Lower leg skin (tissue), 3 donors: ENCODE results near the gene AP1G1.

Experiments used
- POLR2A ChIP-seq, 2 donors: fragments of 450-650 bp; IDR thresholded peaks; one replicate each; pipeline ENCODE4 v1.6.1; 2016 to 2017; ENCODE audit warnings: antibody characterized with exemption in 2 of 2, mild to moderate bottlenecking in 1 of 2, moderate library complexity in 1 of 2
- TF ChIP-seq, protein P1 (sequence below), 3 donors: fragments of 450-650 bp; IDR thresholded peaks; one replicate each; pipeline ENCODE4 v1.5.1; 2016; ENCODE audit warnings: antibody characterized with exemption in 3 of 3, mild to moderate bottlenecking in 3 of 3, moderate library complexity in 2 of 3

GRCh38 chr16:71726476-71727315, 81.9 kb downstream of the AP1G1 start:
- TF ChIP-seq, protein P1, sequence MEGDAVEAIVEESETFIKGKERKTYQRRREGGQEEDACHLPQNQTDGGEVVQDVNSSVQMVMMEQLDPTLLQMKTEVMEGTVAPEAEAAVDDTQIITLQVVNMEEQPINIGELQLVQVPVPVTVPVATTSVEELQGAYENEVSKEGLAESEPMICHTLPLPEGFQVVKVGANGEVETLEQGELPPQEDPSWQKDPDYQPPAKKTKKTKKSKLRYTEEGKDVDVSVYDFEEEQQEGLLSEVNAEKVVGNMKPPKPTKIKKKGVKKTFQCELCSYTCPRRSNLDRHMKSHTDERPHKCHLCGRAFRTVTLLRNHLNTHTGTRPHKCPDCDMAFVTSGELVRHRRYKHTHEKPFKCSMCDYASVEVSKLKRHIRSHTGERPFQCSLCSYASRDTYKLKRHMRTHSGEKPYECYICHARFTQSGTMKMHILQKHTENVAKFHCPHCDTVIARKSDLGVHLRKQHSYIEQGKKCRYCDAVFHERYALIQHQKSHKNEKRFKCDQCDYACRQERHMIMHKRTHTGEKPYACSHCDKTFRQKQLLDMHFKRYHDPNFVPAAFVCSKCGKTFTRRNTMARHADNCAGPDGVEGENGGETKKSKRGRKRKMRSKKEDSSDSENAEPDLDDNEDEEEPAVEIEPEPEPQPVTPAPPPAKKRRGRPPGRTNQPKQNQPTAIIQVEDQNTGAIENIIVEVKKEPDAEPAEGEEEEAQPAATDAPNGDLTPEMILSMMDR (IDR thresholded peaks at IDR 0.05): no peak
- TF ChIP-seq POLR2A (IDR thresholded peaks at IDR 0.05): no peak
